Naive thymus-derived CD8-positive, alpha-beta T cell (primary cell): ENCODE results near the gene NF1. TPM values are rescaled to one million over a fixed set of nuclear protein-coding genes. Genes with fewer than 3 reads are reported as not detected.
A peak's percentile ranks its signal among the peaks of the same experiment; 100 is the strongest.
"Not testable (repeated sequence)": the region's sequence is repeated elsewhere in the genome, so short reads cannot be mapped to it uniquely, and the experiment has no call there.

Experiments
- ATAC-seq, 2 donors: fragments of 150-1000 bp; cut with Tn5 transposase in 1 of 2; sonication (Bioruptor Pico), chemical (Tn5 transposase) in 1 of 2; 1 replicate in 1 of 2; 2 replicates in 1 of 2; pipeline ENCODE4 v1.10.0; 2021; ENCODE audit warnings: mild to moderate bottlenecking in 2 of 2, moderate library complexity in 2 of 2
- POLR2A ChIA-PET: fragments of 350-600 bp; sonication (Branson Sonifier 250); formaldehyde crosslinking; loops from one replicate; lab custom pipeline; 2021; ENCODE audit warnings: antibody characterized with exemption; lab: Charles Lee
- DNase-seq, 10 donors: peaks; one replicate each; pipeline versions ENCODE4 v3.0.0 to v3.0.0-alpha.2; 2020 to 2022
- H3K27ac Mint-ChIP-seq, 10 donors: one replicate each; pipeline ENCODE4 v1.8.0; 2020 to 2022; ENCODE audit warnings: mild to moderate bottlenecking in 10 of 10, mixed read lengths in 10 of 10, moderate library complexity in 4 of 10, inconsistent platforms in 1 of 10
- H3K27me3 Mint-ChIP-seq, 5 donors: one replicate each; pipeline ENCODE4 v1.8.0; 2021 to 2022; ENCODE audit warnings: mixed read lengths in 5 of 5
- H3K36me3 Mint-ChIP-seq, 3 donors: one replicate each; pipeline ENCODE4 v1.8.0; 2020 to 2022; ENCODE audit warnings: mixed read lengths in 3 of 3, mild to moderate bottlenecking in 2 of 3, inconsistent platforms in 1 of 3
- H3K4me1 Mint-ChIP-seq, 4 donors: one replicate each; pipeline ENCODE4 v1.8.0; 2021 to 2022; ENCODE audit warnings: mixed read lengths in 4 of 4
- H3K4me3 Mint-ChIP-seq, 10 donors: one replicate each; pipeline ENCODE4 v1.8.0; 2020 to 2022; ENCODE audit warnings: mild to moderate bottlenecking in 10 of 10, mixed read lengths in 10 of 10, moderate library complexity in 6 of 10, inconsistent platforms in 1 of 10
- H3K9me3 Mint-ChIP-seq, 9 donors: one replicate each; pipeline ENCODE4 v1.8.0; 2020 to 2022; ENCODE audit warnings: mixed read lengths in 9 of 9, mild to moderate bottlenecking in 3 of 9, inconsistent platforms in 1 of 9, moderate library complexity in 1 of 9
- polyA plus RNA-seq, 3 donors: library from polyadenylated mRNA; unstranded; fragments of 300-500 nt; fragmentation: Illumina TruSeq; gene quantifications; one replicate each; pipeline ENCODE4 v1.2.3, GENCODE V29; 2021
- total RNA-seq, 8 experiments: library from RNA in 2 of 8; stranded (reverse) in 2 of 8; gene quantifications; one replicate each; pipeline ENCODE4 v1.2.3 and lab custom pipeline; 2021 to 2026

The NF1 gene
- total and polyA plus RNA-seq, 5 experiments from 2014 or later = 7.5 to 47.3 (median 14.3) TPM

GRCh38 chr17:31254654-31255053 is 159.9 kb downstream of the NF1 start:
- Mint-ChIP-seq H3K36me3 (peaks cover 0 to 3% (median 0%) of the 10 kb centered on the region in 3 donors), H3K4me3 (no peak overlapping the region), H3K4me1 (peaks cover 0 to 9% (median 0%) of the 10 kb centered on the region in 4 donors), H3K9me3 (no peaks in the 10 kb centered on the region), H3K27me3 (no peaks in the 10 kb centered on the region), H3K27ac (no peak overlapping the region)
- DNase-seq (no peak), ATAC-seq (no peak)
- POLR2A ChIA-PET = no interaction called here

GRCh38 chr17:31256936-31257335 is 162.2 kb downstream of the NF1 start:
- no peak for ATAC-seq
- POLR2A ChIA-PET = no interaction called here
- H3K9me3 Mint-ChIP-seq = no peaks in the 10 kb centered on the region

GRCh38 chr17:31260151-31260550 is 165.4 kb downstream of the NF1 start:
- no peak for DNase-seq
- Mint-ChIP-seq H3K27me3 (no peaks in the 10 kb centered on the region), H3K4me3 (no peak overlapping the region), H3K36me3 (peaks cover 0 to 12% (median 0%) of the 10 kb centered on the region in 3 donors), H3K9me3 (no peaks in the 10 kb centered on the region), H3K27ac (no peak overlapping the region), H3K4me1 (no peaks in the 10 kb centered on the region)
- POLR2A ChIA-PET = no interaction called here
- no peak for ATAC-seq

More at GRCh38 chr17:31256936-31257335, 162.2 kb downstream of the NF1 start:
- Mint-ChIP-seq H3K4me1 (no peaks in the 10 kb centered on the region), H3K27me3 (no peaks in the 10 kb centered on the region), H3K36me3 (peaks cover 0 to 12% (median 2%) of the 10 kb centered on the region in 3 donors), H3K4me3 (no peak overlapping the region), H3K27ac (no peak overlapping the region)
- no peak for DNase-seq

GRCh38 chr17:31261601-31262000 is 166.8 kb downstream of the NF1 start:
- ATAC-seq (no peak), DNase-seq (no peak)
- Mint-ChIP-seq H3K36me3 (peaks cover 0 to 14% (median 0%) of the 10 kb centered on the region in 3 donors), H3K27ac (no peak overlapping the region), H3K27me3 (no peaks in the 10 kb centered on the region), H3K4me3 (no peak overlapping the region), H3K9me3 (no peaks in the 10 kb centered on the region), H3K4me1 (peaks cover 0 to 5% (median 2%) of the 10 kb centered on the region in 4 donors)
- POLR2A ChIA-PET = no interaction called here

GRCh38 chr17:31262923-31263322 is 168.1 kb downstream of the NF1 start:
- H3K27ac Mint-ChIP-seq, POLR2A ChIA-PET, DNase-seq, H3K27me3 Mint-ChIP-seq, ATAC-seq, H3K4me3 Mint-ChIP-seq, H3K4me1 Mint-ChIP-seq, H3K9me3 Mint-ChIP-seq: not testable (repeated sequence)
- H3K36me3 Mint-ChIP-seq = peaks cover 0 to 18% (median 8%) of the 10 kb centered on the region in 3 donors

- ATAC-seq (no peak), DNase-seq (peak in 4 of 10 donors; percentile 25 to 65 (median 28))
- POLR2A ChIA-PET = no interaction called here
- no peak overlapping the region for H3K4me3 Mint-ChIP-seq
- H3K36me3 Mint-ChIP-seq = peaks cover 4 to 15% (median 13%) of the 10 kb centered on the region in 3 donors
- H3K27me3 Mint-ChIP-seq = no peaks in the 10 kb centered on the region
- H3K9me3 Mint-ChIP-seq = no peaks in the 10 kb centered on the region
- peak overlapping the region in 3 of 10 donors; percentile 1 to 53 (median 24) for H3K27ac Mint-ChIP-seq
- peaks cover 0 to 7% (median 2%) of the 10 kb centered on the region in 4 donors for H3K4me1 Mint-ChIP-seq
Measured at GRCh38 chr17:31266042-31266441, 171.3 kb downstream of the NF1 start.

GRCh38 chr17:31269036-31269577 is 174.3 kb downstream of the NF1 start:
- ATAC-seq = no peak
- Mint-ChIP-seq H3K36me3 (peaks cover 4 to 20% (median 13%) of the 10 kb centered on the region in 3 donors), H3K4me3 (no peak overlapping the region), H3K27ac (no peak overlapping the region), H3K4me1 (peaks cover 0 to 7% (median 2%) of the 10 kb centered on the region in 4 donors), H3K9me3 (no peaks in the 10 kb centered on the region), H3K27me3 (no peaks in the 10 kb centered on the region)
- POLR2A ChIA-PET = no interaction called here
- DNase-seq = no peak

- no peaks in the 10 kb centered on the region for H3K9me3 Mint-ChIP-seq
- ATAC-seq = no peak
- H3K4me3 Mint-ChIP-seq = no peak overlapping the region
- no peak for DNase-seq
- H3K27me3 Mint-ChIP-seq = no peaks in the 10 kb centered on the region
- POLR2A ChIA-PET = no interaction called here
- H3K4me1 Mint-ChIP-seq = peaks cover 0 to 7% (median 2%) of the 10 kb centered on the region in 4 donors
- peaks cover 4 to 20% (median 13%) of the 10 kb centered on the region in 3 donors for H3K36me3 Mint-ChIP-seq
- H3K27ac Mint-ChIP-seq = no peak overlapping the region
Measured at GRCh38 chr17:31269578-31269983, 174.8 kb downstream of the NF1 start.

- Mint-ChIP-seq H3K4me1 (peaks cover 0 to 2% (median 0%) of the 10 kb centered on the region in 4 donors), H3K4me3 (no peak overlapping the region), H3K27ac (no peak overlapping the region), H3K27me3 (no peaks in the 10 kb centered on the region), H3K9me3 (no peaks in the 10 kb centered on the region), H3K36me3 (peaks cover 4 to 18% (median 10%) of the 10 kb centered on the region in 3 donors)
- no peak for DNase-seq
- POLR2A ChIA-PET = interaction anchor here (0.6 kb wide), 1 partner anchor 612 kb away, joined by 6 read pairs; no protein-coding TSS in a partner anchor
- ATAC-seq = no peak
Measured at GRCh38 chr17:31272236-31272635, 177.5 kb downstream of the NF1 start.

GRCh38 chr17:31272803-31273202 is 178.0 kb downstream of the NF1 start:
- no peak for ATAC-seq
- POLR2A ChIA-PET = interaction anchor here (0.5 to 0.6 kb wide), 2 partner anchors 11 to 611 kb away, joined by 3 to 6 read pairs; no protein-coding TSS in a partner anchor
- H3K27ac Mint-ChIP-seq = no peak overlapping the region
- H3K4me3 Mint-ChIP-seq = no peak overlapping the region
- no peaks in the 10 kb centered on the region for H3K27me3 Mint-ChIP-seq
- no peak for DNase-seq
- no peaks in the 10 kb centered on the region for H3K9me3 Mint-ChIP-seq
- H3K36me3 Mint-ChIP-seq = peaks cover 4 to 15% (median 7%) of the 10 kb centered on the region in 3 donors
- H3K4me1 Mint-ChIP-seq = no peaks in the 10 kb centered on the region

- H3K27me3 Mint-ChIP-seq = no peaks in the 10 kb centered on the region
- POLR2A ChIA-PET = no interaction called here
- no peak overlapping the region for H3K27ac Mint-ChIP-seq
- DNase-seq (no peak), ATAC-seq (no peak)
- no peak overlapping the region for H3K4me3 Mint-ChIP-seq
- peaks cover 4 to 15% (median 7%) of the 10 kb centered on the region in 3 donors for H3K36me3 Mint-ChIP-seq
- H3K9me3 Mint-ChIP-seq = no peaks in the 10 kb centered on the region
- H3K4me1 Mint-ChIP-seq = no peaks in the 10 kb centered on the region
Measured at GRCh38 chr17:31273516-31273915, 178.7 kb downstream of the NF1 start.

GRCh38 chr17:31274252-31274651 is 179.5 kb downstream of the NF1 start:
- H3K4me3 Mint-ChIP-seq = no peak overlapping the region
- H3K9me3 Mint-ChIP-seq = no peaks in the 10 kb centered on the region
- no peak overlapping the region for H3K27ac Mint-ChIP-seq
- POLR2A ChIA-PET = no interaction called here
- H3K36me3 Mint-ChIP-seq = peaks cover 0 to 13% (median 4%) of the 10 kb centered on the region in 3 donors
- H3K27me3 Mint-ChIP-seq = no peaks in the 10 kb centered on the region
- no peak for ATAC-seq
- no peaks in the 10 kb centered on the region for H3K4me1 Mint-ChIP-seq
- no peak for DNase-seq

- Mint-ChIP-seq H3K27ac (no peak overlapping the region), H3K9me3 (no peaks in the 10 kb centered on the region), H3K27me3 (no peaks in the 10 kb centered on the region), H3K4me1 (no peaks in the 10 kb centered on the region), H3K4me3 (no peak overlapping the region), H3K36me3 (peaks cover 0 to 10% (median 5%) of the 10 kb centered on the region in 3 donors)
- no peak for ATAC-seq
- POLR2A ChIA-PET = no interaction called here
- no peak for DNase-seq
Measured at GRCh38 chr17:31275116-31275515, 180.3 kb downstream of the NF1 start.

GRCh38 chr17:31279401-31279800 is 184.6 kb downstream of the NF1 start:
- Mint-ChIP-seq H3K36me3 (peaks cover 0 to 6% (median 2%) of the 10 kb centered on the region in 3 donors), H3K27ac (no peak overlapping the region), H3K4me3 (no peak overlapping the region), H3K9me3 (no peaks in the 10 kb centered on the region), H3K27me3 (no peaks in the 10 kb centered on the region), H3K4me1 (no peaks in the 10 kb centered on the region)
- POLR2A ChIA-PET = no interaction called here
- DNase-seq (no peak), ATAC-seq (no peak)
